Ishikawa (cell line): ENCODE results near the gene ZBTB49.

Source experiments
- CREB1 ChIP-seq: IDR thresholded peaks from 2 replicates; pipeline ENCODE4 v1.6.1; 2012; ENCODE audit warnings: low read depth
- EGR1 ChIP-seq: IDR thresholded peaks from 2 replicates; pipeline ENCODE4 v1.6.1; 2012
- EP300 ChIP-seq: IDR thresholded peaks from 2 replicates; pipeline ENCODE4 v1.6.1; 2012; ENCODE audit warnings: borderline replicate concordance
- NFIC ChIP-seq: IDR thresholded peaks from 2 replicates; pipeline ENCODE4 v1.6.1; 2012
- REST ChIP-seq: IDR thresholded peaks from 2 replicates; pipeline ENCODE4 v1.6.1; 2012; ENCODE audit warnings: low read depth, mild to moderate bottlenecking
- TCF12 ChIP-seq: IDR thresholded peaks from 2 replicates; pipeline ENCODE4 v1.6.1; 2012; ENCODE audit warnings: low read depth
- TF ChIP-seq, protein P1 (sequence below): IDR thresholded peaks from 2 replicates; pipeline ENCODE4 v1.6.1; 2012

DNA sequence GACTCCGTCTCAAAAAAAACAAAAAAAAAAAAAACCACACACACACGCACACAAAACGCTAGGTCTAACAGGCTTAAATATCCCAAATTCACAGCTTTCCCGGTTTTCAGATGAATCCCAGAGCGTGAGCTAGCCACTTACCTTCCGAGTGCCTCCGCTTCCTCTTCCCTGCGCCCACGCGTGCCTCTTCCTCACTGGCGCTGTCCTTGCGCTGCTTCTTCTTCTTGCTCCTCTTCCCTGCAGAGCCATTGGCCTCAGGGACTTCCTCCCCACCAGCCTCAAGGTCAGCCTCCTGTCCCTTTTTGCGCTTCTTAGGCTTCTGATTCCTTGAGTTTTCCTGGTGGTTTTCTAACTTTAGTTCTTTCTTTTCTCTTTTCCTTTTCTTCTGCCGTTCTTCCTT lies 15.8 kb upstream of the ZBTB49 start:
- TF ChIP-seq REST (no peak), EP300 (no peak), NFIC (no peak), TCF12 (no peak), EGR1 (no peak), CREB1 (no peak)
- TF ChIP-seq, protein P1, sequence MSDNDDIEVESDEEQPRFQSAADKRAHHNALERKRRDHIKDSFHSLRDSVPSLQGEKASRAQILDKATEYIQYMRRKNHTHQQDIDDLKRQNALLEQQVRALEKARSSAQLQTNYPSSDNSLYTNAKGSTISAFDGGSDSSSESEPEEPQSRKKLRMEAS: no peak
